ENCODE measurements around the gene KCNQ4. TPM values are rescaled to one million over a fixed set of nuclear protein-coding genes. Genes with fewer than 3 reads are reported as not detected.

The KCNQ4 gene
- total and polyA plus RNA-seq, 2 donors (not counting 3 experiments of a cell fraction or from before 2014, with no cell fraction given) = 0.06 to 0.07 TPM

DNA sequence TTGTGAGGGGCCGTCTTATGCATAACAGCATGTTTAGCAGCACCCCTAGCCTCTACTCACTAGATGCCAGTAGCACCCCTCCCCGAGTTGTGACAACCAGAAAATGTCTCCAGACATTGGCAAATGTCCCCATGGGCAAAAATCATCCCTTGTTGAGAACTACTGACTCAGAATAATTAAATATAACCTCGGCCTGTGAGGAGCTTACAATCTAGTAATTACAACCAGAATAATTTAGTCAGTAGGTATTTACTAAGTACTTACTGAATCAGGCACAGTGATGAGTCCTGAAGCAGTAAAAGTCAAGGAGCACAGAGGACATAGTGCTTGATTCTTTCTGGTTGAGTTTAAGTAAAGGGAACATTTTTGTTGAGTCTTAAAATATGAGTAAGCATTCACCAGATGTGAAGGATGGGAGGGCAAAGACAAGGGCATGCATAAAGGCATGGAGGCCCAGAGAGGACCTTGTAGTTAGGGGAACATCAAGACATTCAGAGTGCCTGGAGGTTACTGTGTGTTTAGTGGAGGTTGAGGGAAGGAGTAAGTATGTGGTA lies 44.1 kb upstream of the KCNQ4 start:
- BruUV-seq (replicated peaks) = no TSS peak
- Histone ChIP-seq H3K9ac (replicated peaks; ENCODE audit: extremely low read depth, insufficient read depth, low read length) (no peak overlapping the region), H3K9me3 (replicated peaks; ENCODE audit: control insufficient read depth, insufficient read depth, low read length) (no peaks in the 10 kb centered on the region), H3K4me3 (replicated peaks in 1 of 3; ENCODE audit: insufficient read depth in 1 of 3, low read depth in 1 of 3, low read length in 3 of 3) (no peak overlapping the region), H3K9me1 (replicated peaks; ENCODE audit: control insufficient read depth, extremely low read depth, insufficient read depth, low read length) (no peaks in the 10 kb centered on the region), H3K27me3 (ENCODE audit: control insufficient read depth in 2 of 2, insufficient read depth in 2 of 2, low read length in 2 of 2) (no peaks in the 10 kb centered on the region), H3K36me3 (ENCODE audit: control insufficient read depth in 2 of 2, extremely low read depth in 1 of 2, insufficient read depth in 2 of 2, low read length in 2 of 2) (peaks cover 0 to 4% of the 10 kb centered on the region in 2 experiments), H3K4me1 (ENCODE audit: control insufficient read depth, extremely low read depth, insufficient read depth, low read length) (peaks cover 4% of the 10 kb centered on the region), H3K27ac (ENCODE audit: insufficient read depth, low read depth, low read length) (no peak overlapping the region), H2AFZ (ENCODE audit: low read depth, low read length) (no peak overlapping the region), H4K20me1 (replicated peaks; ENCODE audit: control insufficient read depth, extremely low read depth, insufficient read depth, low read length) (no peaks in the 10 kb centered on the region), H3K79me2 (ENCODE audit: control insufficient read depth, insufficient read depth, low read length) (no peaks in the 10 kb centered on the region), H3K4me2 (ENCODE audit: insufficient read depth, low read length) (no peak overlapping the region)
- DNase-seq (ENCODE audit: low read depth, low spot score) = no peak
- POLR2A ChIA-PET = no interaction called here
- TF ChIP-seq FOS (IDR thresholded peaks at IDR 0.05; ENCODE audit: borderline replicate concordance, insufficient read depth, low read length) (no peak), MYC (IDR thresholded peaks at IDR 0.05; ENCODE audit: low read depth, low read length) (no peak), EZH2 (IDR thresholded peaks at IDR 0.05; ENCODE audit: borderline replicate concordance, low read depth, low read length, severe bottlenecking) (no peak), CTCF (IDR thresholded peaks at IDR 0.05; ENCODE audit: extremely low read depth in 1 of 2, insufficient read depth in 1 of 2, low read depth in 1 of 2, low read length in 2 of 2) (no peak), POLR2AphosphoS5 (IDR thresholded peaks at IDR 0.05; ENCODE audit: insufficient read depth, low read depth, low read length) (no peak), GATA2 (IDR thresholded peaks at IDR 0.05; ENCODE audit: insufficient read depth, insufficient read length, low read depth, low read length) (no peak), JUN (IDR thresholded peaks at IDR 0.05; ENCODE audit: borderline replicate concordance, insufficient read depth, insufficient read length, low read depth) (no peak), MAX (IDR thresholded peaks at IDR 0.05; ENCODE audit: insufficient read depth, insufficient read length) (no peak), POLR2A (IDR thresholded peaks at IDR 0.05; ENCODE audit: low read depth, low read length) (no peak)
- no peak for FAIRE-seq
- CTCF ChIA-PET = interaction anchor here (0.6 kb wide), 1 partner anchor 259 kb away, joined by 3 read pairs; no protein-coding TSS in a partner anchor
- intact Hi-C loops (cut with micrococcal nuclease) (no loop called here), dilution Hi-C loops (cut with MboI; ENCODE audit: extremely low pct_ligation_motif_present, low sequenced_read_pairs) (no loop called here)
